ENCODE results near the gene FOXR1.

FOXR1 gene

DNA sequence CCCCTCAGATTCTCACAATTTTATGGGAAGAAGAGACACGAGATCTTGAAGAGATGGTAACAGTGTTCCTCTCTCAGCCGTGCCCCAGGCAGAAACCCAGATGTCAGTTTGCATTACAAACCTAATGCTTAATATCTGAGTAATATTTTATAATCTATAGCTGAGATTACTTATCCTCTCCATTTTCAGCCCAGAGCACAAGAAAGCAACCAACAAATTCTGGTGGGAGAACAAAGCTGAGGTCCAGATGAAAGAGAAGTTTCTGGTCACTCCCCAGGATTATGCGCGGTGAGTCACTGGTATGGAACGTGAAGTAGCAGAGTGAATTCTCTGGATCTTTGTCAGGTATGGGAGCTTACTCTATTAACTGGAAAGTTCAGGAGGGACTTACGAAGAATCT is 27.3 kb downstream of the FOXR1 start:
- peak overlapping the region; percentile 100 for H3K4me3 ChIP-seq (ENCODE audit: low read depth, low read length)
- TF ChIP-seq, protein P1, sequence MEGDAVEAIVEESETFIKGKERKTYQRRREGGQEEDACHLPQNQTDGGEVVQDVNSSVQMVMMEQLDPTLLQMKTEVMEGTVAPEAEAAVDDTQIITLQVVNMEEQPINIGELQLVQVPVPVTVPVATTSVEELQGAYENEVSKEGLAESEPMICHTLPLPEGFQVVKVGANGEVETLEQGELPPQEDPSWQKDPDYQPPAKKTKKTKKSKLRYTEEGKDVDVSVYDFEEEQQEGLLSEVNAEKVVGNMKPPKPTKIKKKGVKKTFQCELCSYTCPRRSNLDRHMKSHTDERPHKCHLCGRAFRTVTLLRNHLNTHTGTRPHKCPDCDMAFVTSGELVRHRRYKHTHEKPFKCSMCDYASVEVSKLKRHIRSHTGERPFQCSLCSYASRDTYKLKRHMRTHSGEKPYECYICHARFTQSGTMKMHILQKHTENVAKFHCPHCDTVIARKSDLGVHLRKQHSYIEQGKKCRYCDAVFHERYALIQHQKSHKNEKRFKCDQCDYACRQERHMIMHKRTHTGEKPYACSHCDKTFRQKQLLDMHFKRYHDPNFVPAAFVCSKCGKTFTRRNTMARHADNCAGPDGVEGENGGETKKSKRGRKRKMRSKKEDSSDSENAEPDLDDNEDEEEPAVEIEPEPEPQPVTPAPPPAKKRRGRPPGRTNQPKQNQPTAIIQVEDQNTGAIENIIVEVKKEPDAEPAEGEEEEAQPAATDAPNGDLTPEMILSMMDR (IDR thresholded peaks at IDR 0.05; ENCODE audit: low read depth, low read length) = no peak
- no peak for TF ChIP-seq POLR2A (IDR thresholded peaks at IDR 0.05; ENCODE audit: extremely low read depth, insufficient read length)
- TF ChIP-seq, protein P2, sequence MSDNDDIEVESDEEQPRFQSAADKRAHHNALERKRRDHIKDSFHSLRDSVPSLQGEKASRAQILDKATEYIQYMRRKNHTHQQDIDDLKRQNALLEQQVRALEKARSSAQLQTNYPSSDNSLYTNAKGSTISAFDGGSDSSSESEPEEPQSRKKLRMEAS (IDR thresholded peaks at IDR 0.05; ENCODE audit: low read depth, low read length) = no peak
- no peak for TF ChIP-seq MYC (IDR thresholded peaks at IDR 0.05; ENCODE audit: low read depth, low read length)
- DNase-seq (ENCODE audit: low read depth) = no peak

DNA sequence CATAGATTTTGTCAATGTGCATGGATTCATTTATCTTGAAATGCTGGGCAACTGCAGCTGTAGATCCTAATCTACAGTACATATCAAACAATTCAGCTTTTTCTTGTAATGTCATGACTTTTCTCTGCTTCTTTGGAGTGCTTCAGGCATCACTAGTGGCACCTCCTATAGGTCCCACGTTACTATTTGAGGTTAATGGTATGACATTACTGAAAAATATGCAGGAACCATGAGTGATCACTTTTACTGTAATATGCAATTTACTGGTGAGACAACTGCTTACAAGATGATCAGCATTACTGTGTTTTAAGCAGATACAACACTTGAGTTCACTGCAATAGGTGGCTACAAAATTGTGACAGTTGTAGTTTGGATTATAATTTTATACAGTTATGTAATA is 29.3 kb downstream of the FOXR1 start:
- H3K4me3 ChIP-seq (ENCODE audit: low read depth, low read length) = no peak overlapping the region
- no peak for DNase-seq (ENCODE audit: low read depth)
- TF ChIP-seq POLR2A (IDR thresholded peaks at IDR 0.05; ENCODE audit: extremely low read depth, insufficient read length) = no peak
- TF ChIP-seq, protein P1 (IDR thresholded peaks at IDR 0.05; ENCODE audit: low read depth, low read length) = no peak
- TF ChIP-seq, protein P2 (IDR thresholded peaks at IDR 0.05; ENCODE audit: low read depth, low read length) = no peak
- TF ChIP-seq MYC (IDR thresholded peaks at IDR 0.05; ENCODE audit: low read depth, low read length) = no peak

GRCh38 chr11:119006656-119007055 is 35.1 kb downstream of the FOXR1 start:
- TF ChIP-seq, protein P1 (IDR thresholded peaks at IDR 0.05; ENCODE audit: low read depth, low read length) = no peak
- no peak for TF ChIP-seq MYC (IDR thresholded peaks at IDR 0.05; ENCODE audit: low read depth, low read length)
- no peak overlapping the region for H3K4me3 ChIP-seq (ENCODE audit: low read depth, low read length)
- no peak for DNase-seq (ENCODE audit: low read depth)

DNA sequence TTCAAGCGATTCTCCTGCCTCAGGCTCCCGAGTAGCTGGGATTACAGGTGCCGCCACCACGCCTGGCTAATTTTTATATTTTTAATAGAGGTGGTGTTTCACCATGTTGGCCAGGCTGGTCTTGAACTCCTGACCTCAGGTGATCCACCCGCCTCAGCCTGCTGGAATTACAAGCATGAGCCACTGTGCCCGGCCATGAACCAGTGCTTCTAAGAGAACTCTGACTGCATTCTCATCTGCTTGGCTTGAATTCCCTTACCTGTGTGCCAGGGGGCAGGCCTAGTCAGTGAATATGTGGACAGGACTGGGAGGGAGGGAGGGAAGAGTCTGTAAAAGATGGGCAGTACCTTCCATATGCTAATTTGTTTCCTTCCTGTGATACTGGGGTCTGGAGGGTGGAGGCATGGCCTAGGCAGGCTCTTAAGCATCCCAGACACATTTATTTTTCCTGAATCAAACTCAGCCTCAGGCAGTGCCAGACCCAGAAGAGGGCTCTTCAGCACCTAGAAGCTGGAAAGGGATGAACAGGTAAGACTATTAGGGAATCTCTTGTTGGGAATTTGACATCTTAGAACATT is 40.0 kb downstream of the FOXR1 start:
- DNase-seq (ENCODE audit: low read depth) = no peak
- no peak for TF ChIP-seq POLR2A (IDR thresholded peaks at IDR 0.05; ENCODE audit: extremely low read depth, insufficient read length)
- no peak overlapping the region for H3K4me3 ChIP-seq (ENCODE audit: low read depth, low read length)

DNA sequence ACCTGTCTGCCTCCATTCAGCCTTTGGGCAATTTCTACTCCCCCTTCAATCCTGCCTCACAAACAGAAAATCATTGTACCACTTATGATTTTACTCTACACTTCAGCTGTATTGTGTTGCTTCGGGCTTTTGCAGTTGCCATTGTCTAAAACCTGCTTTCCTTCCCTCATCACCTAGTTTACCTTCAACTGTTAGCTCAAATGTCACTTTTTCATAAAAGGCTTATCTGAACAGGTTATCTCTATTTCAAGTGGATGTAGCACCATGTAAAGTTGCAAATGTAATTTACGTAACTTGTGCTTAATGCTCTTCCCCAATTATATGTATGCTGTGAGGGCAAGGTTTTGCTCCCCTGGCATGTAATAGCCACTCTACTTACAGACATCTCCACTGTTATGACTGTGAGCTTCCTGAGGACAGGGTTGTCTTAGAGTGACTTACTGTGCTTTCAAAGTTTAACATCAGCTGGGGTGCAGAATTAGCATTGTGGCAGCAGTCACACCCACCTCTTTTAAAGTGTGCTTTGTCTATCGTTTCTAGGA is 41.1 kb downstream of the FOXR1 start:
- H3K4me3 ChIP-seq (ENCODE audit: low read depth, low read length) = no peak overlapping the region
- TF ChIP-seq, protein P2 (IDR thresholded peaks at IDR 0.05; ENCODE audit: low read depth, low read length) = no peak
- TF ChIP-seq POLR2A (IDR thresholded peaks at IDR 0.05; ENCODE audit: extremely low read depth, insufficient read length) (peak; percentile 13), MYC (IDR thresholded peaks at IDR 0.05; ENCODE audit: low read depth, low read length) (no peak)
- TF ChIP-seq, protein P1 (IDR thresholded peaks at IDR 0.05; ENCODE audit: low read depth, low read length) = no peak
- no peak for DNase-seq (ENCODE audit: low read depth)

DNA sequence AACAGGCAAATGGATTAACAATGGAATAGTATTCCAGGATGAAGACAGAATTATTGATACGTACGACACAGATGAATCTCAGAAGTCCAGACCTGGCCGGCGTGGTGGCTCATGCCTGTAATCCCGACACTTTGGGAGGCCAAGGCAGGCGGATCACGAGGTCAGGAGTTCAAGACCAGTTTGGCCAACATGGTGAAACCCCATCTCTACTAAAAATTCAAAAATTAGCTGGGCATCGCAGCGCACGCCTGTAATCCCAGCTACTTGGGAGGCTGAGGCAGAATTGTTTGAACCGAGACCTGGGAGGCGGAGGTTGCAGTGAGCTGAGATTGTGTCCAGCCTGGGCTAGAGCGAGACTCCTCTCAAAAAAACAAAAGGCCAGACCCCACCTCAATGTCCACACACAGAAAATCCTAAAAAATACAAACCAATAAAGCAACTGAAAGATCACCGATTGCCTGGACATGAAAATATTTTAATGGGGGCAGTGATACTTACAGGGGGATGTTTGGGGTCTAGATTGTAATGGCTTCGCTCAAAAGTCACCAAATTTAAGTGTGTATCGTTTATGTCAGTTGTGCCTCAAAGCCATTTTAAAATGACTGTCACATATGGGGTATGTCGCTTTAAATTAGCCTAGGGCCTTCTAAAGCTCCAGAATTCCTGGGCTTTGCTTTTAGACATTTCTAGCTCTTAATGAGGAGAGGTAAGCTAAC is 42.8 kb downstream of the FOXR1 start:
- no peak for DNase-seq (ENCODE audit: low read depth)
- no peak overlapping the region for H3K4me3 ChIP-seq (ENCODE audit: low read depth, low read length)
- TF ChIP-seq POLR2A (IDR thresholded peaks at IDR 0.05; ENCODE audit: extremely low read depth, insufficient read length) = peak; percentile 9
- no peak for TF ChIP-seq MYC (IDR thresholded peaks at IDR 0.05; ENCODE audit: low read depth, low read length)
